NCI-H146 (cell line): ENCODE data around the gene TRMT44.
"Not testable (repeated sequence)": the region's sequence is repeated elsewhere in the genome, so short reads cannot be mapped to it uniquely, and the experiment has no call there.

Experiments used
- DNase-seq: peaks from one replicate; lab custom pipeline; 2025; lab: John Stamatoyannopoulos, UW

Gene TRMT44

DNA sequence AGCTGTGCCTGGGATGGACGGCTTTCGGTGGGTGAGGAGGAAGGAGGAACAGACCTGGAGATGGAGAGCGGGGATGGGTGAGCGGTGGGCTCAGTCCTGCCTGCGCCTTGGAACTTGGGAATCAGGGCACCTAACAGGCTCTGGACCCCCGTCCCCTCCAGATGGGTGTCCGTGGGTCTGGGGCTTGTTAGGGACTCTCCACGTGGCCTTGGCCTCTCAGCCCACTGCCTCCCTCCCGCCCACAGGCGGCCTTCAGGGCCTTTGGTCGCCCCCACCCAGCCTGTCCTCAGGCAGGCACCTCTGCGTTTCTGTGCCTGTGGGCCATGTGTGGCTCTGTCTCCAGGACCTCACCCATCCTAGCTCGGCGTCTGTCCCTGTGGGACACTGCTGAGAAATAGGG lies 29.0 kb downstream of the TRMT44 start:
- no peak for DNase-seq

DNA sequence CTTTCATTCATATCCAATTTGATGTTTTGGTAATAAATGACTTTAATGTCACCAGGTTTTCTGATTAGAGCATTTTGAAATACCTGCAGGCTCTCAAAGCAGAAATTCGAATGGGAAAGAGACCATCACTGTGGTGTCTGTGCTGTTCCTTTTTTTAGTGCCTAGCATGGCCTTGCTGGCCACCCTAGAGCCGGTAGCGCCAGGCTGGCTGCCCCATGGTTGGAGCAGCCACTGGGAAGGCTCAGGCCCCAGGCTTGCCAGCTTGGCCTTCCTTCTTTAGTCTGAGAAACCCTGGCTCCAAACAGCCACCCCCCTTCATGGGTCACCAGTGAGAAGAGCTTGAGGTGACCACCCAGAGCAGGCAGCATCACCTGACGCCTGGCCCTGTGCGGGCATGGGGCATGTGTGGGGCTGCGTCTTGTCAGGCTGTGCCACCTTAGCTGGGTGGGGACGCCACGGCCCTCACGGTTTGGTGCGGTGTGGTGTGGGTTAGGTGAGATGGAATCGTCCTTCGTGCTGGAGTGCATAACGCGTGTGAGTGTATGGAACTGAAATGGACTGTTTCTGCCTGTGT lies 30.0 kb downstream of the TRMT44 start:
- DNase-seq: no peak

DNA sequence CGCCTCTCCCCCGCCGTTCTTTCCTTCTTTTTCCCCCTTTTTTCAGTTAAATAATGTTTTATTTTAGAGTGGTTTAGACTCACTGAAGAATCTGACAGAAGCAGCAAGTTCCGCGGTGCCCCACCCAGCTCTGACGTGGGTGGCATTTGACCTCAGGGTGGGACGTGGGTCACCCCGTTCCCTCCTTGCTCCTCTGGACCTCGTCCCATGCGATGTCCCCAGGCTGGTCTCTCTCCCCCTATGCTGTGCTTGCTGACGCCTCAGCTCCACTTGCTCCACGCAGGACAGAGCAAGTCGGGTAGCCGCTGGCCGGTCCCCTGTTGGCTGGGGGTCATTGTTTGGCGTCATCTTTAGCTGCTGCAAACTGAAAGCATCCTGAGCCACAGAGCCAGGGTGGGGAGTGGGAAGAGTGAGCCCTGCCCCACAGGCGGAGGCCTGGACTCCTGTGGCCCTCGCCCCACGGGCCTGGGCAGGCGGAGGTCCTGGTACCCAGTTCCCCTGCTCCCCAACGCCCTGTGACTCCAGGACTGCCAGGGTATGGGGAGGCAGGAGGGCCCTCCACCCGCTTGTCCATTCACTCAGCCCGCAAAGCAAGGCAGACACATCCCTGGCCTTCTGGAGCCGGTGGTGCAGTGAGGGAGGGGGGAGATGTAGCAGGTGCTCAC lies 30.8 kb downstream of the TRMT44 start:
- DNase-seq: no peak

DNA sequence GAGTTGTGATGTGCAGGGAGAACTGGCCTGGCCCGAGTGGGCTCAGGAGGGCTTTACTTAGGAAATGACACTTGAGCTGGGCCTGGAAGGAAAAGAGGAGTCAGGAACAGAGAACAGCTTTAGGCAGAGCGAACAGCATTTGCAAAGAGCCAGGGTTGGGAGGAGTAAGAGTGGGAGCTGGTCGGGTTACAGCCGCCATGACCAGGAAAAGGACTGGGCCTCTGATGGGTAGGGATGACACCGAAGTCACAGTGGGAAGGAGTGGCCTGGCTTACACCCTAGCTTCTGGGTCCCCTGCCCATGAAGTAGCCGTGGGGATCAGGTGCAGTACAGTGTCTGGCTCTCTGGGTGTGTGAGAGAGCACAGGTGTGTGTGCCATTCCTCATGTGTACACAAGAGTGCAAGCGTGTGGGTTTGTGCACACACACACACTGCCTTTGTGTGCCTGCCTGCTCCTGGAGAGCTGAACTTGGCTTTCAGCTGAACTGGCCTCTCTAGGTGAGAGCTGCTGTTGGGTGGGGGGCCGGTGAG lies 31.6 kb downstream of the TRMT44 start:
- no peak for DNase-seq

DNA sequence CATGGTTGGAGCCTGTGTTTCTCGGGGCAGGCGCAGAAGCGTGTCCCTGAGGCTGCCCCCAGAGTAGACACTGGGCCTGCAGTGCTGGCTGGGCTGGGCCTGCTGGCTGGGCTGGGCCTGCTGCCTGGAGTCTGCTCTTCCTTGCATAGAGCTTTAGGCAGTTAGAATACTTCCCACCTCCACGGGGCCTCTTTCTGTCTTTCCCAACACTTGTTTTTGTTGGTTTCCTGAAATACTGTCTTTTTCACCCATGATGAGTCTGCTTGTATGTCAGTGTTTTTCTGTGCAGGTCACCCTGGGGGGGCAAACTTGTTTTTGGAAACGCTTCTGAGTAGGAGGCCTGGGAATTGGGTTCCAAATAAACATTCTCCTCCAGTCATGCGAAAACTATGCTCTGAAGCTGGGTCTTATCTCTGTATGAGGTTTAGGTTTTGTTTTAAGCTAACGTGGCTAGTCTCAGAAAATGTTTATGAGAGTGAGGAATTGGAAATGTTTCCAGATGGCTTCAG lies 32.2 kb downstream of the TRMT44 start:
- DNase-seq: no peak

DNA sequence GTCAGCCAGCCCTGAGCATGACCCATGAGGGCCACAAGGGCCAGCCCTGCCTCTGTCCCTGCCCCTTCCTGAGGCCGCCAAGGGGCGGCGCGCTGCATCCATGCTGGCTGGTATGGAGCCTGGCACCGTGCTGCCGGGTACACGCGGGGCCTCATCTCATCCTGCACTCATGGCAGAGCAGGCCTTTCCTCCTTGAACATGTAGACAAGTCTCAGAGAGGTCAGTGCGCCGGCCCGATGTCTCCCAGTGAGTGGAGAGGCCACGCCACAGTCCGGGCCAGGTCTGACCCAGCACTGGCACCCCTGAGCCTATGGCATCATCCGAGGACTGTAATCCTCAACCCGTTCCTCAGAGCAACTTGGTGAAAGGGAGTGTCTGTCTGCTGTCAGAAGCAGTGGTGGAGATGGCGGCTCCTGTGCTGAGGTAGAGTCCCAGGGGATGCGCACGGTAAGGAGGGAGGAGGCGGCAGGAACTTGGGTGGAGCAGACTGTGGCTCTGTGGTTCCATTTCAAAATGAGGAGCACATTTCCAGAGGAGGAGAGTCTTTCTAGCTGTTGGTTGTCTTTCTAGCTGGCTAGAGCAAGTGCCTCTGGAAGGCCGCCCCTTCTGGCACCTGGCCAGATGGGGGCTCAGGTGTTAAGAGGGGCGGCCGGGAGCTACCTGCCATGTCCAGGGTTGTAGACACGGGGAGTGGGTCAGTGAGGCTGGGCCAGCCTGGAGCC lies 32.8 kb downstream of the TRMT44 start:
- no peak for DNase-seq

DNA sequence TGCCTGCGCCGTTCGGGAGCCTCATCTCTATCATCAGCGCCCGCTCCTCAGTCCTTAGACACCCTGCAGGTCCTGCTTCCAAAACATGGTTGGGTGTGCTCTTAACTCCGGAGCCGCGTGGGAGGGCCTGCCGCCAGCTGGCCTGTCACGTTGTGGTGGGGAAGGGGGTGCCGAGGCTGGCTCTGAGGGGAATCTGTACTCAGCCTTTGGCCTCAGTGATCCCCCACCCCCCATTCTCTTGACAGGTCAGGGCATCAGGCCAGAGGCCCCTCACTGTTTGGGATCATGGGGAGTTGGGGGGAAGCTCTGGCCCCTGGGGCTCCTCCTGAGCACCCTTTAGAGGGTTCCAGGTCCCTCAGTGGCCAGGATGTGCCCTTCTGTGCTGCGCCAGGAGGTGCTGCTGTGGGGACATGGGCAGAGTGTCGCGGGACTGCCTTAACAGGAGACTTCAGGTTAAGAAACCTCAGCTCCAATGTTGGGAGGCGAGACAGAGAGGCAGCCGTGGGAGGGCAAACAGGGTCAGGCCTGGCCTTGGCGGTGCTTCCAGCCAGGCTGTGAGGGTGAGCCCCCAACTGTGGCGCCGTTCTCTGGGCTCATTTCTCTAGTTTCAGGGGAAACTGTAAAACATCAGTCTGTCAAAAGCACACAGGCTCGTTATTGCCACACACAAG lies 33.5 kb downstream of the TRMT44 start:
- no peak for DNase-seq

DNA sequence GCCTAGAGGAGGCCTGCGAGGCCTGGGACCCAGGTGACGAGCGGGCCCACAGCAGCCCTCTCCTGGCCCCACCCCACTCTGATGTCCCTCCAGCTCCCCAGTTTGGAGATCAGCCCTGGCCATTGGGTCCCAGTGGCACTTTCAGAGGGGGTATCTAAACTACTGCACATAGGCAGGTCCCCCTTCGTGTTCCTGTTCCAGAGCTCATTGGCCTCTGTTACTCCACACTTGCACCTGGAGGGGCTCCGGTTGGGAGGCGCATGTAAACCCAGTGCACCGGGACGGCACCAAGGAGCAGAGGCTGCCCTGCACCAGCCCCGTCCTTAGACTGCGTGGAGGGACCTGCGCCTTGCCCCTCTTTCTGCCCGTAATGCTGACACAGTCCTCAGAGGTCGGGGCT lies 34.3 kb downstream of the TRMT44 start:
- DNase-seq: no peak

DNA sequence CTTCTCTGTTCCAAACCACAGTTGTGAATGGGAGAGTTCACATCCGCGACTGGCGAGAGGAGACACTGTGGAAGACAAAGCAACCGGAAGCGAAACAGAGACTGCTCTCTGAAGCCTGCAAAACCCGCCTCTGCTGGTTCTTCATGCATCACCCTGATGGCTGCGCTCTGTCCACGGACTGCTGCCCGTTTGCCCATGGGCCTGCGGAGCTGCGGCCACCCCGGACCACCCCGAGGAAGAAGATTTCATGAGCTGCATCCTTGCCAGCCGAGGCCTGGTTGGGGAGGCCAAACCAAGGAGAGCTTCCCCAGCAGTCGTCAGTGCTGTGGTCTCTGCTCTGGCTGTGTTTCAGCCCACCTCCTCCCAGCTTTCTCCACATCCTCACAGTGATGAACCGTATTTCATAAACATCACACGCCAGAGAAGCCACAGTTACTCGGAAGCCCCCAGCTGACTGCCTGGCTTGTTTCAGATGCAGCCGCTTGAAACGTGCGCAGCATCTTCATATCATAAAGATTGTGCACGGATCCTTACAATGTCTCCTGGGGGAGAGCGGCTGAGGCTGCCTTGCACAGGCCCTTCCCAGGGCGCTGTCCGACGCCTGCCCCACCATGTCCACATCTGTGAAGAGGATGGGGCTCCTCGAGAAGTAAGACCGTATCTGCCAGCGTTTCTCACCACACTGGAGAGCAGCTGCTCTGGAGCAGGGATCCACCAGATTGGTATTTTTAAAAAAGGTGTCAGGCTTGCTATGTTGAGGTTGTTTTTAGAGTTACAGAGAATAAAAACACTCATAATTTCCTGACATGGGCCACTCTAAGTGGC lies 35.4 kb downstream of the TRMT44 start:
- no peak for DNase-seq

DNA sequence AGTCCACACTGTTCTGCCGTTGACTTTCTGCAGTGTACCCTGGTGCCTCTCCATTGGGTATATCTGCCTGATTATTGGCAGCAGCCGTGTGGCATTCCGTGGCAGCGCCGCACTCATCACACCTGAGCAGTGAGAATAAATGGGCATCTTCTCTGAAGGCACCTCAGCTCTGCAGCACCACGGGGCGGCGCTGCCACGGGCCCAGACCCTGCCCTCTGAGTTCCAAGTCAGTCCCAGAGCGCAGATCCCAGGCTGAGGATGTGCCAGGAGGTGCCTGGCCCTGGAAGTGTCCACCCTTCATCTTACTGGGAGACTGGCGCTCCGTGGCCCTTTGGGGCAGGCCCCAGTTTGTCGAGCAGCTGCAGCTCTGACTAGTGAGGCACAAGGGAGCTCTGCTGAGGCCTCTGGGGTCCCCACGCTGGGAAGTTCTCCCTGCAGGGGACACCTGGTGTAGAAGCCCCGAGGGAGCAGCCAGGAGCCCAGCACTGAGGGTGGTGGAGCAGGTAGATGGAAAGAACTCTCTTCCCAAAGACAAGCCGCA lies 36.6 kb downstream of the TRMT44 start:
- no peak for DNase-seq

DNA sequence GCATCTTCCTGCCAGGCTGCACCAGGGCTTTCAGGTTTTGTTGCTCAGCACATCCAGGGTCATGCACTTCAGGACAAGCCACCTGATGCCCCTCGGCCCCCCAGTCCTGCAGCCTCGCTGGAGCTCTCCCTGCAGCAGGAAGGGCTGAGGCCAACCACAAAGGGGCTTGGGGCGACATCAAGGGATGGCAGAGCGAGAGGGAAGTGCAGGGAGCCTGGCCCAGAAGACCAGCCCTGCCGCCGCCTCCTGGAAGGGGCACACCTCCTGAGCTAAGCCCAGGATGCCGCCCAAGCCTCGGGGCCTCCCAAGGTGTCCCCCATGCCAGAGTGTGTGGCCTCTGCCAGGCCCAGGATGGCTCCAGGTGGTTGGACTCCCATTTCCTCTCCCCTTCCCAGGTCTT lies 37.1 kb downstream of the TRMT44 start:
- no peak for DNase-seq

DNA sequence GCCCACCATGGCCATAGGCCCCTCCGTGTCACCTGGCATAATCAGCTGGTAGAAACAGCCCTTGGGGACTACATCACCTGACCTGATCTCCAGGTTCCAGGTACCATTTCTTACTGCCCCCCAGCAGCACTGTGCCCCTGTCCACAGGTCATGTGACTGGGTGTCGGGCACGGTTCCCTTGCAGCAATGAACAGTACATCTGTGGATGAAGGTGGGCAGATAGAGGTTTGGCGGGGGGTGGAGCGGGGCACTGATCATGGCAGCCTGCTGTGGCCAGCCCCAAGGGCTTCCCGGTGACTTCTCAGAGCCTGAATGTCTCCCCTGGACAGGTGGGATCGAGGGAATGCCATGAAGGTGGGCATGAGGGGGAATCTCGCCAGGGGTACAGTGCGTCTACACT lies 37.8 kb downstream of the TRMT44 start:
- DNase-seq: no peak

DNA sequence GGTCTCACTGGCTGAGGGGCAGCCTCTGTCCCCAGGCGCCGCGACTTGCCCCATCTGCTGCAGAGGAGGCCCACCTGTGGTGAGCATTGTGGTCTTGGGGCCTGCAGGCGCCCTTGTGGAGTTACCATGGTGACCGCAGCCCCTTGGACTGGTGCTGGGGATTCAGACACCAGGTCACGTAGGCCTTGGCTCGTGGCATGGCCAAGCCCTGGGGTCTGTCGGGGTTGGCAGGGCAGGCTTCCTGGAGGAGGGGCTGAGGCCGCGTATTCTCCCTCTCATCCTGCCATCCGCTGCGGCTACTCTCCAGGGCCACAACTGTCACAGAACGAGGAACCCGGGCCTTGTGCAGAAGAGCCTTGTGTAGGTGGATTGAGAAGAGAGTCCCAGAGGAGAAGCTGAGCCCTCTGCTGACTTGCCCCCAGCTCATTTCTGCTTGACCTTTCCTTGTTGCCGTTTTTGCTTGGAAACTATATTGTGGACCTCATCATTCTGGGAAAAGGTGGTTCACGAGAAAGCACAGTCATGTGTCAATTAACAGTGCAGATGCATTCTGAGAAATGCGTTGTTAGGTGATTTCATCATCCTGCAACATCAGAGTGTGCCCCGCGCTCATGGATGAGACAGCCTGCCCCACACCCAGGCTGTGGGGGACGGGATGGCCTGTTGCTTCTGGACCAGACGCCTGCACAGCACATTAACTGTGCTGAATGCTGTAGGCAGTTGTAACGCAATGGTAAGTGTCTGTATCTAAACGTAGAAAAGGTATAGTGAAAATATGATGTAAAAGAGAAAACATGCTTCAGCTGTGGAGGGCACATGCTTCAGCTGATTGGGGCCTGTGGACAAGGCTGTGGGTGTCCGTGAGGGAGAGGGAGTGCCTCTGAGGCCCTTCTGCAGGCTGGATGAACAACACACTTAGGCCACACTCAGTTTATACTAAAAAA lies 38.5 kb downstream of the TRMT44 start:
- DNase-seq: no peak

DNA sequence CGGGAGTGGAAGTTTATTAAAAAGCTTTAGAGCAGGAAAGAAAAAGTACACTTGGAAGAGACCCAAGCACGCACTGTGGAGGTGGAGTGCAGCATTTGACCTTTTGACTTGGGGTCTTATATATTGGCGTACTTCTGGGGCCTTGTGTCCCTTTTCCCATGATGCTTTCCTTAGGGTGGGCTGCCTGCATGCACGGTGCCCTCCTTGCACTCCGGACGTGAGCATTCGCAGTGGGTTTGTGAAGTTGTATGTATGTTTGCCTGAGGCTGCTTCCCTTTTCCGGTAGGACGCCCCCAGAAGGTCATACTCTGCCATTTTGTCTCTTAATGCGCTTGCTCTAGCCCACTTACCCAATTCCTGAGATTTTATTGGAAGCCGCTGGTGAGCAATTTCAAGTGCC lies 39.6 kb downstream of the TRMT44 start:
- DNase-seq: no peak

DNA sequence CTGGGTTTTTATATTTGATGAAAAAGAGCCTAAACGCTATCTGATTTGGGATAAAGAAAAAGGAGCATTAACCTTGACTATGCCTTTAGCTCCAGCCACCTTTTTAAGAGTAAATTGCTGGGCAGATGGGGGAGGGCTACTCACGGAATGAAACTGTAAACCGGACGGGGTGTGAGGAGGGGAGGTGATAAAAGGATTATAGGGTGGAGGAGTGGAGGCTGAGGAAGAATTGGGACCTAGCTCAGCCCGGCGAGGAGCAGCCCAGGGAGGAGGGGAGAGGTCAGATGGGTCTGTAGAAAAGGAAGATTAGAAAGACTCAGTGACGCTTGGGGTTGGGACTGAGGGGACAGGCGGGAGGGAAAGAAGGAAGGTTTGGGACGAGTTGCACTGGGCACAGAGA lies 46.1 kb downstream of the TRMT44 start:
- not testable (repeated sequence) for DNase-seq

DNA sequence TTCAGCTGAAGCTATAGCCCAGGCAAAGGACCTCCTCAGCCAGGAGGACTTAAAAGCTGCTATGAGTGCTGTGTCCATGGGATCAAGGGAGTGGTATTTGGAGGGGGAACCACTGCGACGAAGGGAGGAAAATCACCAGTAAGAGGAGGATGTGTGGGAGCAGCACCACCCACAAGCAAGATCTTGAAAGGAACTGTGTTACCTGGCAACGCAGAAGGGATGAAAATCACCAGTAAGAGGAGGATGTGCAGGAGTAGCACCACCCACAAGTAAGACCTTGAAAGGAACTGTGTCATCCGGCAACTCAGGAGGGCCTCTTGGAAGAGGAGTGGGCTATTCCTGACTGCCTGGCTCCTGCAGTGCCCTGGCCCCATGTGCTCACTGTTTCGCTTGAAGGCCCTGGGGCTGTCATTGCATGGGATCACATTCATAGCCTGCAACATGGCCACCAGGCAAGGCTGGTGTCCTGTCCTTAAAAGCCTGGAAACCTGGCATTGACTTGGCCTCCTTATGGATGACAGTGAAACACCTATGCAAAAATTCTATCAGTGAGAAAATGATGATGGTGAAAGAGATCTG lies 48.3 kb downstream of the TRMT44 start:
- no peak for DNase-seq

DNA sequence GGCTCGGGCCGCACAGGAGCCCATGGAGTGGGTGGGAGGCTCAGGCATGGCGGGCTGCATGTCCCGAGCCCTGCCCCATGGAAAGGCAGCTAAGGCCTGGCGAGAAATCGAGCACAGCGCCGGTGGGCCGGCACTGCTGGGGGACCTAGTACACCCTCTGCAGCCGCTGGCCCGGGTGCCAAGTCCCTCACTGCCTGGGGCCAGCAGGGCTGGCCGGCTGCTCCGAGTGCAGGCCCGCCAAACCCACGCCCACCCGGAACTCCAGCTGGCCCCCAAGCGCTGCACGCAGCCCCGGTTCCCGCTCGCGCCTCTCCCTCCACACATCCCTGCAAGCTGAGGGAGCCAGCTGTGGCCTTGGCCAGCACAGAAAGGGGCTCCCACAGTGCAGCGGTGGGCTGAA lies 50.9 kb downstream of the TRMT44 start:
- not testable (repeated sequence) for DNase-seq

DNA sequence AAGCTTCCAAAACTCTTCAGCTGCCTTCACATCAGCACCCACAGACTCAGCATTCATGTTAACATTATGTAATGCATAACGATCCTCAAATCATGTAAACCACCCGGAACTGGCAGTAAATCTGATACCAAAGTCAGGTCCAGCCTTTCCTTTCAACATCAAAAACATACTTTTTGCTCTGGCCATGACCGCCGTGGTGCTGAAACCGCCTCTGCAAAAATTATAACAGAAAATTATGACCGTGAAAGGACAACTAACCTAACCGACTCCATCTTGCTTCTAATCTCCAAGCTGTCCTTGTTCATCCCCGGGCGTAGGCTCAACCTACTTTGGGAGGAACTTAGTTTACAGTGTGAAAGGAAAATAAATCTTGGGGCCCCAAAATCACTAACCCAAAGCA lies 51.6 kb downstream of the TRMT44 start:
- no peak for DNase-seq

DNA sequence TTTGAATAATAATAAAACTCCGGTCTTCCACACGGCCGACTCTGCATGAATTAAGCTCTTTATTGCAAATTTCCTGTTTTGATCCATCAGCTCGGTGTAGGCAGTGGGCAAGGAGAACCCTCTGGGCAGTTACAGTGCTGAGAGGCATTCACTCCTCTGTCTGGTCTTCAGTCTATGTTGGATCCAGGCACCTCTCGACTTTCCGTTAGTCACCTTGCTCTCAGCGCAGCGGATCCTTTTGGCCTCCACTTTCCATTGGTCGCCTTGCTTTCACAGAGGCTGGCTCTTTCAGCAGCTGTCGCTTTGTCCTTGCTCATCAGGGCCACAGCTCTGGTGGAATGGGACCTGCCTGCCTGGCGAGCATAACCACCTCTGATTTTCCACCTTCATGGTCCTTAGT lies 52.9 kb downstream of the TRMT44 start:
- no peak for DNase-seq

DNA sequence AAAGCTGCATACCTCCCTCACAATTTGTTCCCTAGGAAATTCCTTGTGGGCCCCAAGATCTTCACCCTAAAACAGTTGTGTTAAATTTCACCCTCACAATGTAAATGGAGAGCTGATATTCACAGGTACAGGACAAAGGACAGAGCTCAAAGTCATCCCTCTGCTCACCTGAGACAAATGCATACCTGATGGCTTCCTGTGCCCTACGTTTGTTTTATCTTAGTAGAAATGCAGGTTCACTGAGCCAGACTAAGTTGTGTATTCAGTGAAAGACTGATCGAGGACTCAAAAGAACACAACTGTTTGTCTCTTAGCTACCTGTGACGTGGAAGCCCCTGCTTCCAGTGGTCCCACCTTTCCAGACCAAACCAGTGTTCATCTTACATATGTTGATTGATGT lies 53.6 kb downstream of the TRMT44 start:
- DNase-seq: no peak
